HL-60 (cell line): ENCODE data around the gene ASF1B.

Source experiments
- DNase-seq, 2 experiments: peaks; one replicate each; pipeline ENCODE4 v3.0.0-alpha.2; 2010 to 2020; ENCODE audit warnings: low read depth in 1 of 2, low spot score in 1 of 2
- H3K27ac ChIP-seq: fragments of 250-450 bp; sonication (Bioruptor Pico); replicated peaks from 2 replicates; pipeline ENCODE4 v1.5.1; 2020; ENCODE audit warnings: mild to moderate bottlenecking, moderate library complexity
- H3K27me3 ChIP-seq: fragments of 250-450 bp; sonication (Bioruptor Pico); 2 replicates; pipeline ENCODE4 v1.5.1; 2021; ENCODE audit warnings: mild to moderate bottlenecking, moderate library complexity; ENCODE audit not compliant: insufficient read depth, poor library complexity, severe bottlenecking
- H3K4me3 ChIP-seq: replicated peaks from 2 replicates; pipeline ENCODE4 v1.5.1; 2011; ENCODE audit warnings: mild to moderate bottlenecking, control low read depth, low read length; ENCODE audit not compliant: insufficient read depth
- CTCF ChIP-seq: IDR thresholded peaks from one replicate; pipeline ENCODE4 v1.5.1; 2011; ENCODE audit warnings: low read length, control low read depth, inconsistent platforms; ENCODE audit not compliant: insufficient read depth
- GABPA ChIP-seq: IDR thresholded peaks from 2 replicates; pipeline ENCODE4 v1.6.1; 2012; ENCODE audit warnings: low read depth
- POLR2AphosphoS5 ChIP-seq: IDR thresholded peaks from 2 replicates; pipeline ENCODE4 v1.6.1; 2012; ENCODE audit warnings: low read depth
- REST ChIP-seq: IDR thresholded peaks from 2 replicates; pipeline ENCODE4 v1.6.1; 2012; ENCODE audit warnings: low read depth; ENCODE audit not compliant: insufficient replicate concordance
- SPI1 ChIP-seq: IDR thresholded peaks from 2 replicates; pipeline ENCODE4 v1.6.1; 2012; ENCODE audit warnings: low read depth, mild to moderate bottlenecking, borderline replicate concordance

The ASF1B gene

GRCh38 chr19:14119644-14120496 lies 16.5 kb downstream of the ASF1B start:
- Histone ChIP-seq H3K4me3 (no peak overlapping the region), H3K27ac (no peak overlapping the region; the same call in 1 of the 2 replicates), H3K27me3 (no peaks in the 10 kb centered on the region)
- DNase-seq, result no peak
- TF ChIP-seq POLR2AphosphoS5, result 0 out of 2 replicates have a peak, but pooled peaks have one; percentile 9
- TF ChIP-seq GABPA, result no peak
- no peak for TF ChIP-seq SPI1
- no peak for TF ChIP-seq REST
- TF ChIP-seq CTCF, result no peak

- H3K27ac ChIP-seq, result peak overlapping the region; percentile 79
- H3K4me3 ChIP-seq, result peak overlapping the region; percentile 51
Measured at GRCh38 chr19:14119146-14119545, 17.2 kb downstream of the ASF1B start.

More at GRCh38 chr19:14119146-14119545, 17.2 kb downstream of the ASF1B start:
- H3K27me3 ChIP-seq, result no peaks in the 10 kb centered on the region
- TF ChIP-seq SPI1 (no peak), CTCF (no peak), POLR2AphosphoS5 (no peak), GABPA (no peak), REST (no peak)
- no peak for DNase-seq
